Measurements from ENCODE around the gene LPCAT3. TPM values are rescaled to one million over a fixed set of nuclear protein-coding genes. Genes with fewer than 3 reads are reported as not detected.
A peak's percentile ranks its signal among the peaks of the same experiment; 100 is the strongest.
"Not testable (repeated sequence)": the region's sequence is repeated elsewhere in the genome, so short reads cannot be mapped to it uniquely, and the experiment has no call there.

Gene LPCAT3
- total RNA-seq, 1 donor from 2014 or later, result 44.6 TPM

- no peaks in the 10 kb centered on the region for H3K36me3 Mint-ChIP-seq
- H3K27ac Mint-ChIP-seq, result no peak overlapping the region
- H3K27me3 Mint-ChIP-seq (ENCODE audit: low read depth), result peaks cover 5% of the 10 kb centered on the region
- TF ChIP-seq CTCF (IDR thresholded peaks at IDR 0.05; ENCODE audit: unreplicated experiment), result no peak
- DNase-seq (ENCODE audit: low spot score in 2 of 2, unreplicated experiment in 2 of 2), result no peak
- peaks cover 8% of the 10 kb centered on the region for H3K9me3 Mint-ChIP-seq
- peaks cover 6% of the 10 kb centered on the region for H3K4me1 Mint-ChIP-seq
- no peak overlapping the region for H3K4me3 Mint-ChIP-seq
These were observed 27.6 kb upstream of the LPCAT3 start for GRCh38 chr12:7045913-7046312.

- no peak overlapping the region for H3K27ac Mint-ChIP-seq
- H3K36me3 Mint-ChIP-seq, result no peaks in the 10 kb centered on the region
- H3K9me3 Mint-ChIP-seq, result peaks cover 6% of the 10 kb centered on the region
- peaks cover 12% of the 10 kb centered on the region for H3K4me1 Mint-ChIP-seq
- H3K4me3 Mint-ChIP-seq, result no peak overlapping the region
- peak; percentile 32 for TF ChIP-seq CTCF (IDR thresholded peaks at IDR 0.05; ENCODE audit: unreplicated experiment)
- H3K27me3 Mint-ChIP-seq (ENCODE audit: low read depth), result no peaks in the 10 kb centered on the region
- DNase-seq (ENCODE audit: low spot score in 2 of 2, unreplicated experiment in 2 of 2), result no peak
These were observed 24.6 kb upstream of the LPCAT3 start for GRCh38 chr12:7042842-7043241.

GRCh38 chr12:7039403-7039802, 21.1 kb upstream of the LPCAT3 start:
- peaks cover 12% of the 10 kb centered on the region for H3K4me1 Mint-ChIP-seq
- no peaks in the 10 kb centered on the region for H3K36me3 Mint-ChIP-seq
- no peak overlapping the region for H3K4me3 Mint-ChIP-seq
- H3K27ac Mint-ChIP-seq, result peak overlapping the region; percentile 25
- DNase-seq (ENCODE audit: low spot score in 2 of 2, unreplicated experiment in 2 of 2), result no peak
- H3K9me3 Mint-ChIP-seq, result peaks cover 6% of the 10 kb centered on the region
- no peaks in the 10 kb centered on the region for H3K27me3 Mint-ChIP-seq (ENCODE audit: low read depth)
- TF ChIP-seq CTCF (IDR thresholded peaks at IDR 0.05; ENCODE audit: unreplicated experiment), result no peak

GRCh38 chr12:7038591-7038990, 20.3 kb upstream of the LPCAT3 start:
- no peak for DNase-seq (ENCODE audit: low spot score in 2 of 2, unreplicated experiment in 2 of 2)
- peaks cover 8% of the 10 kb centered on the region for H3K4me1 Mint-ChIP-seq
- no peak overlapping the region for H3K4me3 Mint-ChIP-seq
- TF ChIP-seq CTCF (IDR thresholded peaks at IDR 0.05; ENCODE audit: unreplicated experiment), result no peak
- no peaks in the 10 kb centered on the region for H3K36me3 Mint-ChIP-seq
- no peaks in the 10 kb centered on the region for H3K27me3 Mint-ChIP-seq (ENCODE audit: low read depth)
- peaks cover 6% of the 10 kb centered on the region for H3K9me3 Mint-ChIP-seq
- H3K27ac Mint-ChIP-seq, result no peak overlapping the region

GRCh38 chr12:7037411-7037810, 19.1 kb upstream of the LPCAT3 start:
- DNase-seq (ENCODE audit: low spot score in 2 of 2, unreplicated experiment in 2 of 2); H3K4me3 Mint-ChIP-seq; H3K27ac Mint-ChIP-seq; H3K27me3 Mint-ChIP-seq (ENCODE audit: low read depth); H3K9me3 Mint-ChIP-seq; H3K36me3 Mint-ChIP-seq; H3K4me1 Mint-ChIP-seq: not testable (repeated sequence)

GRCh38 chr12:7035463-7035862, 17.2 kb upstream of the LPCAT3 start:
- Mint-ChIP-seq H3K36me3 (no peaks in the 10 kb centered on the region), H3K27me3 (ENCODE audit: low read depth) (peaks cover 2% of the 10 kb centered on the region), H3K4me1 (peaks cover 6% of the 10 kb centered on the region), H3K9me3 (peaks cover 13% of the 10 kb centered on the region), H3K27ac (no peak overlapping the region), H3K4me3 (no peak overlapping the region)
- DNase-seq (ENCODE audit: low spot score in 2 of 2, unreplicated experiment in 2 of 2), result no peak
- TF ChIP-seq CTCF (IDR thresholded peaks at IDR 0.05; ENCODE audit: unreplicated experiment), result no peak
